ENCODE data around the gene NR6A1.

GRCh38 chr9:124559871-124560270, 211.2 kb downstream of the NR6A1 start:
- TF ChIP-seq ZNF292 (CRISPR knock-in tag; IDR thresholded peaks at IDR 0.05; ENCODE audit: borderline replicate concordance, low read depth) (no peak), BRCA1 (CRISPR knock-in tag; IDR thresholded peaks at IDR 0.05) (no peak), ZBTB40 (IDR thresholded peaks at IDR 0.05) (no peak), ZBTB40 (CRISPR knock-in tag; IDR thresholded peaks at IDR 0.05) (no peak), KAT7 (CRISPR knock-in tag; IDR thresholded peaks at IDR 0.05; ENCODE audit: borderline replicate concordance) (no peak)
